GM19043 (cell line): Measurements from ENCODE around the gene CRACDL.

Experiments
- ATAC-seq: cut with Tn5 transposase; IDR thresholded peaks from one replicate; pipeline ENCODE4 v1.9.1; 2021; ENCODE audit warnings: low read depth; ENCODE audit not compliant: unreplicated experiment

CRACDL gene

GRCh38 chr2:98826856-98827255 is 109.2 kb downstream of the CRACDL start:
- ATAC-seq: no peak

DNA sequence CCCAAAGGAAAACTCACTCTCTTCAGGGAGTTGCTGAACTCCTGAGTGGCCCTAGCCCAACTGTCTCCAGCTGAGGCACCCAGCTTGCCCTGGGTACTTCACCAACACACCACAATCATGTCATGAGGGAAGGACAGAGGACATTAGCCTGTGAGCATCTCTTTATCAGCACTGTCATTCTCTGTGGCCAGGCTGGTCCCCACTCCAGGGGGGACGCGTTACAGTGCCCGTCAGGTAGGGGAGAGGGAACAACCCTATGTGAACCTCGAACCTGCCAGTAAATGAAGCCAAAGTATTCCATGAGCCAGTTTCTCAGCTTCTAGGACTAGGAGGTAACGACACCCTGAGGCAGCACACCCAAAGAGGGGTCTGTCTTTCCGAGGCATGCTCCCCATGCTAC is 110.2 kb downstream of the CRACDL start:
- ATAC-seq: no peak

GRCh38 chr2:98825404-98825803 is 110.6 kb downstream of the CRACDL start:
- ATAC-seq: no peak

- ATAC-seq: no peak
These were observed 111.0 kb downstream of the CRACDL start for GRCh38 chr2:98825020-98825350.

GRCh38 chr2:98824256-98825019 is 111.6 kb downstream of the CRACDL start:
- ATAC-seq: no peak

- no peak for ATAC-seq
These were observed 112.5 kb downstream of the CRACDL start for GRCh38 chr2:98823196-98824170.

DNA sequence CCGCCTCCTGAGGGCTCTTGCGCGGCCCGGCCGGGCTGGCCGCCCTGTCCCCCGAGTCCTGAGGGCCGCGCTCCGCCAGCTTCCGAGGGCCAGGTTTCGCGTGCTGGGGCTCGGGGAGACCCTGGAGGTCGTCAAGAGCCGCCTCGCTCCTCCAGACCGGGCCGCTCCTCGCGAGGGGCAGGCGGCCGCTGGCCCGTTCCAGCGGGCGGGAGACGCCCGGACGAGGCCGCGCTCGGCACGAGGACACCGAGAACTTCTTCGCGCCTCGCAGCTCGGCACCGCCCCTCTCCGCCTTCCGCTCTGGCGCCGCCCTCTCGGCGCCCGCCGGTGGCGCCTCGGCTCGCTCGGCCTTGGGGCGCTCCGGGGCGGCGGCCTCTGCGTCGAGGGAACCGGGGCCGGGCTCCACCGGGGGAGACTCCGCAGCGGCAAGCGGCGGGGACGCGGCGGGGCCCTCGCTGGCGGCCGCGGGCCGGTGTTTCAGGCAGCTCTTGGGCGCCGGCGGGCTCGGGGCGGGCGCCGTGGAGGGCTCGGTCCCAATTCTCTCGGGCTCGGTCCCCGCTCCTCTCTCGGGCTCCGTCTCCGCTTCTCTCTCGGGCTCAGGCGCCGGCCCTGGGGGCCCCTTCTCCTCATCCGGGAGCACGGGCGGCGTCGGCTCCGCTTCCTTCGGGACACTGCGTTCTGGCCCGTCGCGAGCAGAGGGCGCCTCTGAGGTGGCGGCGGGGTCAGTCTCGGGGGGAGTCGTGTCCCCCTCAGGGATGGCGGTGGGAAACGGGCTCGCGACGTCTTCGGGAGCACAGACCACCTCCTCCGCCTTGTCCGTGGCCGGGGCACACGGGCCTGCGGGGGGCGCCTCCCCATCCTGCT is 113.5 kb downstream of the CRACDL start:
- ATAC-seq: no peak

DNA sequence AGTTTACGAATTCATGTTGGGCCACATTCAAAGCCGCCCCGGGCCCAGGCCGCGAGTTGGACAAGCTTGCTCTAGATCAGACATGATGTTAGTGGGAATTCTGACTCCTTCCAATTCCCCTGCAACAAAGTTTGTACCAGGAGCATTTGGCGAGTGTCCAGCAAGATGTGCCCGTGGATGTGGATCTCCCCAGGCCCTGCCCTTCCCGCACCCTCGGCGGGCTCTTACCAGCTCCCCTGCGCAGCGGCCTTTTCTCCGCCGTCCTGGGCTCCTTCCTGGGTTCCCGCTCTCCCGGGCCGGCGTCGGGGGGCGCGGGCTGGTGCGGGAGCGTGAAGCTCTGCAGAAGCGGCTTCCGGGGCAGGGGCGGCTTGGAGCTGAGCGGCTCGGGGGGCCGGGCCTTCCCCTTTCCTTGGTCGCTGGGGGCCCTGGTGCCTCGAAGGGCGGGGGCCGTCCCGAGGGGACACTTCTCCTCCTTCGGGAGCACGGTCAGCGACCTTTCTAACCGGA is 114.3 kb downstream of the CRACDL start:
- ATAC-seq: no peak

DNA sequence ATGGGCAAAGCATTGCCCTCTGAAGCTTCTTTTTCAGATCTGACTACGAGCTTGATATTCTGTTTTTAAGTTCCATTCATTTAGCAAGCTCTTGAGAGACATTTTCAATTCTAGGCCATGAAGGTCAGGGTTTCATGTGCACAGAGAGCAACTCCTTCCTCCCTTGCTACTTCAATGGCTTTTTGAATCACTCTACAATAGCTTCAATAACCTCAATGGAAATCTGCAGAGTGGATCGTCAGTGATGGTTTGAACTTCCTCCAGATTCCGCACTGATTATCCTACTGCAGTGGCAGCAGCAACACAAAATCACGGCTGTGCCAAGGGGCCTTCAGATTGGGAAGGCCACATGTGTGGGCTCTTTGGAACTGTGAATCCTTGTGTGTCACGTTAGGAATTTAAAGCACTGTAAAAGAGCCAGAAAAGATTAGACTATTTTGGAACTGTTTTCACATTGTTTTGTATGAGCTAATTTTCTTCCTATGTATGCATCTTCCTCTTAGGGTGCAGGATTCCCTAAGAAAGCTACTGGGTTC is 116.7 kb downstream of the CRACDL start:
- no peak for ATAC-seq

GRCh38 chr2:98818164-98818563 is 117.9 kb downstream of the CRACDL start:
- ATAC-seq: no peak

DNA sequence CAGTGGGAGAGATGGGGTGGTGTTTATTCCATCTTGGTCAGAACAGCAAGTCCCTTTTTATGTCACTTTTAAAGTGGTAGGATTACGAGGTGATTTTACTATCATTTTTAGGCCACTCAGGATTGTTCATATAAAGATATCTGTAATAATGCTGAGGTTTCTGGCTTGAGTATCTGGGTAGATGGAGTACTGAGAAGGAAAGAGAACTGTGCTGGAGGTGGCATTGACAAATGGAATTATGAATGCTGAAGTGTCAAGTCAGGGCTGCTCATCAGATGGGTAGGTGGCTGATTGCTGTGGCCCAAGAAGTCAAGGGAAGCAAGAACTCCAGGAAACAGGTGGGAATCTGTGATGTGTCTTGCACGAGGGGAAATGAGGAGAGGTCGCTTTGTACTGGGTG is 119.7 kb downstream of the CRACDL start:
- ATAC-seq: no peak

DNA sequence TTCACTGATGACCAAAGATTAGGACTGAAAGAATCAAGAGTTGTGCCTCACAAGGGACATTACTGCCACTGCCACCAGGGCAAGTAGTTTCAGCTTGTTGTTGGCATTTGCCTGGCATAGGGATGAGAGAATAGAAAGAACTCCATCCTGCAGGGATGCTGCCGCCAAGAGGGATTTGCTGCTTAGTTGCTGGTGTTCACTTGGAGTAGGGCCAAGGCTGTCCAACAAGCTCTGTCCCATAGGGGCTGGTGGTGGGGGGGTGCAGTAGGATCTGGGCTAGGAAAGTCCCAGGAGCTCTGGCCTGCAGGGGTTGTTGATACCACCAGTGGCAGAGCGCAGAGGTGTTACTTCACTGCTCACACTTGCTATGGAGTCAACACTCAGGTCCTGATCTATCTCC is 120.2 kb downstream of the CRACDL start:
- ATAC-seq: no peak

DNA sequence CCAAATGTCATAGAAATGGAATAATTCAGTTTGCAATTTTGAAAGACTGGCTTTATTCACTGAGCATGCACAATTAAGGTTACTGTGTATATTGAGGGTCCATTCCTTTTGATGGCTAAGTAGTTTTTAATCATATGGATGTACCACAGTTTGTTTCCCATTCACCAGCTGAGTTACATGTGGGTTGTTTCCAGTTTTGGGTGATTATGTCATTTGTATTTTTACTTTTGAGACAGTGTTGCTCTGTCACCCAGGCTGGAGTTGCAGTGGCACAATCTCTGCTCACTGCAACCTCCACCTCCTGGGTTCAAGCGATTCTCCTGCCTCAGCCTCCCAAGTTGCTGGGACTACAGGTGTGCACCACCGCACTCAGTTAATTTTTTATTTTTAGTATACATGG is 124.3 kb downstream of the CRACDL start:
- ATAC-seq: no peak

- no peak for ATAC-seq
These were observed 125.5 kb downstream of the CRACDL start for GRCh38 chr2:98810588-98810928.

DNA sequence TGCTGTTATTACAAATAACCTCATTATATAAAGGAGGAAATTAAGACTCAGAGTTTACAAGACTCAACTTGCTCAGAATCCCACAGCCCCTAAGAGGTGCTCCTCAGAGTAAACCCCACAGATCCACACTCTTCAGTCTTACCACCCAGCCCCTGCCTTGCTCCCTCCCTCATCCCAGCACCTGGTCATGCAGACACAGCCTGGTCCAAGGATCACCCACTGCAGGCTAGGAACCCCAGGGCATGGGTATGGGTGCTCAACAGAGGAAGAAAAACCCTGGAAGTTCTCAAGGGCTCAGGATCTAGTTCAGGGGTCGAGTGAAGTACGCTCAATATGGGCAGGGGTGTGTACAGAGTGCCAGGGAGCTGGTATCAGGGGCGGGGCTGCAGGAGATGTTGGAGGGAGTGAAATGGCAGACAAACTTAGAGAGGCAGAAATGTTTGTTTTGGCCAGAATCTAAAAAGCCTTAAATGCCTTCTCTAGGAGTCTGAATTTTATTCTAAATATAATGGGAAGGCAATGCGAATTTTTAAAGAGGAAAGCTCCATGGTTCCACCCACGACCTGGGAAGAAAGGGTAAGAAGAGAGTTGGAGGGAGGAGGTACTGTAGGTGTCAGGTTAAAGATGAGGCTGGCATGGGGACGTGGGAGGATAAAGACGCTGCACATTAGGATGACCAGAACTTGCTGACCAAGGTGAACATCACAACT is 126.0 kb downstream of the CRACDL start:
- no peak for ATAC-seq

DNA sequence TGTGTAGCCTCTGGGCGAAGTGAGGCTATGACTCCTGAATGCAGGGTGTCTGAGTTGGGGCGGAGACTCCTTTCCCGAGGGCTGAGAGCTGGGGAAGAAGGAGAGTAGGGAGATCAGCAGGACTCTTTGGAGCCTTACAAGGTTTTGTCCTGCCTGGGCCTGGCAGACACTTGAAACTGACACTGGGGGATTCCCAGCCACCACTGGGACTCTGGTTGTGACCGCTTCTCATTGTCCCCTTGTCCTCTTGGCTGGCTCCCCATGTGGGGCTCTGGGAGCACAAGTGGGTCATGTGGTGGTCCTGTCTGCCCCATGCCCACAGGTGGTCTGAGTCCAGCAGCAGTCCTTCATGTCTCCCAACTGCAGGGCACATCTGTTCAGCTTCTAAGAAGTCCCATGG is 126.9 kb downstream of the CRACDL start:
- no peak for ATAC-seq

- ATAC-seq: no peak
These were observed 127.5 kb downstream of the CRACDL start for GRCh38 chr2:98808546-98808945.

- ATAC-seq: no peak
These were observed 128.1 kb downstream of the CRACDL start for GRCh38 chr2:98807929-98808328.

DNA sequence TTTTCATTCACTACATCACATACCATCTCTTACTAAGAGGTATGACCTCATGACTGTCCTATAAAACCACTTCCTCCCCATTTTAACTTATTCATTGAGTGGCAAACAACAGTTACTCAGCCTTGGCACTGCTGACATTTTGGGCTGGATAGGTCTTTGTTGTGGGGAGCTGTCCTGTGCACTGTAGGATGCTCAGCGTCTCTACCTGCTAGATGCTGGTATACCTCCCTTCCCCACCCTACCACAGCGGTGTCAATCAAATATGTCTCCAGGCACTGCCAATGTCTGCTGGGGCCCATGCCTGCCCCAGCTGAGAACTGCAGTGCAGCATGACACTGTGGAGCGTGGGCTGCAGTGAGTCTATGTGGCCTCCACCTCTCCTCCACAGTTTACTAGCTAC is 128.8 kb downstream of the CRACDL start:
- no peak for ATAC-seq

DNA sequence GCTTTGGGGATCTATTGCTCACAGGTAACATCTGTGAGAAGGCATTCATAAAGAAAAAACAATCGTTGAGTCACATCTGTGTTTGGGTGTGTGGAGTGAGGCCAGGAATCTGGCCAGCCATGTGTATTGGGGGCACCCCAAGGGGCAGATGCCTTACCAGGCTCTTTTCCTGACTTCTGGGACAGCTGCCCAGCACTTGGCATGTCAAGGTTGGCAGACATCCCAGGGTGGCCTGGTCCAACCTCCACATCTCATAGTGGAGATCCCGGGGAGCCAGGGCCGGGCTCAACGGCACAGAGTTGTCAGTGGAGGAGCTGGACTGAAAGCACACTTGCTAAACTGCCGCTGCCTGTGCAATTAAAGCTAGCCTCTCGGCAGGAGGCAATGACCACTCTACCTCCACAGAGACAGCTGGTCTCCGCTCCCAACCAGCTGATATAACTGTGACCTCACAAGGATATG is 129.8 kb downstream of the CRACDL start:
- ATAC-seq: no peak
